Hematopoietic multipotent progenitor cell (in vitro differentiated cells): ENCODE measurements around the gene C12orf43. TPM values are rescaled to one million over a fixed set of nuclear protein-coding genes. Genes with fewer than 3 reads are reported as not detected.

Experiments used
- total RNA-seq: library from RNA; depleted of rRNA; stranded (reverse); fragments of >200 nt; gene quantifications from one replicate; pipeline ENCODE4 v1.2.3, GENCODE V29; 2012

Gene C12orf43
- total RNA-seq, 1 donor: 18.6 TPM

Other genes with a start within 250 kb of the C12orf43 start
- gene SPPL3, start 112.1 kb downstream of the C12orf43 start, total RNA-seq: 21.3 TPM
- gene HNF1A, start 37.9 kb downstream of the C12orf43 start, total RNA-seq: not detected
- 4.6 TPM for gene OASL, start 22.8 kb upstream of the C12orf43 start, total RNA-seq
- gene P2RX7, start 116.4 kb upstream of the C12orf43 start, total RNA-seq: 9.2 TPM
- gene P2RX4, start 193.6 kb upstream of the C12orf43 start, total RNA-seq: 46.0 TPM